ENCODE measurements around the gene WNK2.

WNK2 gene

DNA sequence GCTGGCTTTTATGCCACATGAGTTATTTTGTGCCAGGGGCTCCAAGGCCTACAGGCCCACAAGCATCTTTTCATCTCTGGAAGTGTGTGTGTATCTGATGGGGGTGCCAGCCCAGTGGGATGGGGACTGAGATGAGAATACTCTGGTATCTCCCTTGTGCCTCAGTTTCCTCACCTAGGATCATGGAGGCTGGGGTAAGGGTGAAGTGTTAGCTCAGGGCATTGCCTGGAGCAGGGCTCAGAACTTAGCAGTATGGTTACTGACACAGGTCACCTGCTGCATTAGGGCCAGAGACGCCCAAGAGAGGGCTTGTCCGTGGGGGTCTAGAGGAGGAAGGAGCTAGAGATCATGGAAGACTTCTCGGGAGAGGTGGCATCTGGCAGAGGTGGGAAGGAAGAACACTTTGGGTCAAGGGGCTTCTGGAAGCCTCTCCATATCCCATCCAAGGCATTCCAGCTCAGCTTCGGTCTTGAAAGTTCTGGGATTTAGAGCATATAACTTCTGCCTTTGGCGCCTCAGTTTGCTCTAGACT lies 742 bp upstream of the WNK2 start:
- in situ Hi-C loops (cut with HindIII; ENCODE audit: low sequenced_read_pairs) = no loop called here

GRCh38 chr9:93184432-93185265 lies 710 bp downstream of the WNK2 start:
- in situ Hi-C loops (cut with HindIII; ENCODE audit: low sequenced_read_pairs) = loop anchor here (5.0 kb wide), 1 partner anchor 108 kb away; no protein-coding TSS in a partner anchor

GRCh38 chr9:93185266-93186214 lies 1.6 kb downstream of the WNK2 start:
- in situ Hi-C loops (cut with HindIII; ENCODE audit: low sequenced_read_pairs) = loop anchor here (5.0 kb wide), 1 partner anchor 107 kb away; no protein-coding TSS in a partner anchor

DNA sequence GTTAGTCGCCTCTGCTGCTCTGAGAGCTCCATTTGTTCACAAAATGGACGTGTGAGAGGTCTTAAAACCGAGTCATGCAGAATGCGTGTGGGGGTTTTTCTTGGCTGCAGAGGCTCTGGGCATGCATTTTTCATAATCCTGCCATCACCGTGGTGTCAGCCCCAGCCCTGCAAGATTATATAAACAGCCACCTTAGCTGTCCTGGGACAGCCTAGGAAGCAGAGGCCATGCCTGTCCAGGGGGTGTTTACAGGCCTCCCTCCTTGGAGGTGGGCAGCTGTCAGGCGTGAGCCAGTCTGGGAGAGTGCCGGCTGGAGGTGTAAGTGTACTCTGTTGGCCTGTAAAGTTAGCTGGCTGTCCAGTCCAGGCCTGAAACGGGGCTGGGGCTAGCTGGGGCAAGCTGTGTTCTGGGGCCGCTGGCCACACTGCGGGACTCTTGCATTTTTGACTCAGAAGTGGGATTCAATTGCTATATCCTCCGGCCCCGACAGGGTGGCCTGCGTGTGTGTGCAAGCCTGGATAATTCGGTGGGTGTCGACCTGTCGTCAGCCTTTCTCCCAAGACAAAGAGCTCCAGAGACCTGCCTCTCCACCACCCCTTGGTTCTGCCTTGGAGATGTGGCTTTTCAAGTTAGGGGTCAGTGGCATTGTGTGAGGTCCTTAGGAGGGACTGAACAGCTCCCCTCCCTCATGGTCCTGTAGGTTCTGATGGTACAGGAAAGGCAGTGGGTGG lies 2.4 kb downstream of the WNK2 start:
- in situ Hi-C loops (cut with HindIII; ENCODE audit: low sequenced_read_pairs) = loop anchor here (5.0 kb wide), 1 partner anchor 106 kb away; no protein-coding TSS in a partner anchor

DNA sequence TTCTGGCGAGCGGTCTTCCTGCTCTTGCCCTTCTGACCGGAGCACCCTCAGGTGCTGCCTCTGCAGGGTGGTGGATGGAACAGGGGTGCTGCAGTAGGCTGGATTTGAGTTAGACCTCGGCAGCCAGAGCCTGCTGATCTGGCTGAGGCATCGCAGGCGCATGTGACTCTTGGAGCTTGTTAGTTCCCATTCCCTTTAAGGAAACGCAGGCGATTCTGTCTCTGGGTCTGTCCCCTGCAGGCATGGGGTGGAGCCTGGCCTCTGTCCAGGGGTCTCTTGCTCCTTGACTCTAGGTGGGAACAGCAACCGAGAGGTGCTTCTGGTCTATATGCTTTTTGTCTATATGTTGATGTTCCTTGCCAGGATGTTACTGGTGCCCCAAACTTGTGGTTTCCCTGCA lies 3.1 kb downstream of the WNK2 start:
- in situ Hi-C loops (cut with HindIII; ENCODE audit: low sequenced_read_pairs) = loop anchor here (5.0 kb wide), 1 partner anchor 105 kb away; no protein-coding TSS in a partner anchor

DNA sequence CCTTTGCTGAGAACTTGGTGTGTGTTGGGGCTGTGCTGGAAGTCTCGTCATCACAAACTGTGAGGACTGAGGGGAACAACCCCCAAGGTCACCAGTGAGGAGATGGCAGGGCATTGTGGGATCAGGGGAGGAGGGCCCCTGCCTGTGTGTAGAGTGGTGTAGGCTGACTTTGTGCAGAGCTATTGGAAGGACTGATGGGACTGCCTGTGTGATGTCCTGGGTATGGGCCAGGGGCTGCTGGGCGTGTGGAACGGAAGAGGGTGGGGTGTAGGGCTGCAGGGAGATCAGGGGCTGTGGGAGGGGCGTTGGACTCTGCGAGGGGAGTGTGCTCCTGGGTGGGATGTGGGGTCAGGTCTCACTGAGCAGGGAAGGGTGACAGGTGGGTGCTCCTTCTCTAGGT lies 3.6 kb downstream of the WNK2 start:
- in situ Hi-C loops (cut with HindIII; ENCODE audit: low sequenced_read_pairs) = loop anchor here (5.0 kb wide), 1 partner anchor 105 kb away; no protein-coding TSS in a partner anchor

GRCh38 chr9:93188426-93189368 lies 4.8 kb downstream of the WNK2 start:
- in situ Hi-C loops (cut with HindIII; ENCODE audit: low sequenced_read_pairs) = loop anchor here (5.0 kb wide), 1 partner anchor 104 kb away; no protein-coding TSS in a partner anchor

DNA sequence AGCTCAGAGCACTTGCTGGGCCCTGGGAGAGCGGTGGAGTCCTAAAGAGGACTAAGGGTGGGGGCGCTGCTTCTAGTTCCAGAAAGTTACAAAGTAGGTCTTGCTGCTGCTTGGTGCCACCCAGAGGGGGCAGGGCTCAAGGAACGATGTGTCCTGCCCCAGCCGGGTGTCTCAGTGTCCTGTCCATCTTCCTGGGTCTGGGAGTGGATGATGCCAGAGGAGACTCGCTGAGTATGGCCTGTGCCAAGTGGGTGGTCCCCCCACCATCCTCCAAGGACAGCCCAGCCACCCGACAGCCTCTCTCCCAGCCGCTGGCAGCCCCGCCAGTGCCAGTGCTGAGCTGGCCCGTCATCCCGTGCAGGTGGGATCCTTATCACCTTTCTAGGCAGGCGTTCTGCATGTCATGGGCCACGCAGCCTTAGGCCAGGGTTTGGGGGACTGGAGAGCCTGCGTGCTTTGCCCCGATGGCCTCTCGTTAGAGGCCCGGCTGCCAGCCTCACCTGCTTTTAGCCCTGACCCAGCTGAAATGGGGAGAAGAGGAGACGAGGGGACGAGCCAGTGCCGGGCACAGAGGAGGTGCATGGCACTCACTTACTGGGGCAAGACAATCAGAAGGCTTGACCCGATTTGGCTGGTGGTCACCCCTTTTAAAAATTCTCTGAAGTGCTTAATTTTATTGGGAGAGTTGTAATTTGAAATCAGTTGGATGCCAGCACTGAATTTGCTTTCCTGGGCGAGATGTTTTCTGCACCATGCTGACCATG lies 5.6 kb downstream of the WNK2 start:
- in situ Hi-C loops (cut with HindIII; ENCODE audit: low sequenced_read_pairs) = loop anchor here (5.0 kb wide), 3 partner anchors 37 to 103 kb away; no protein-coding TSS in a partner anchor

- in situ Hi-C loops (cut with HindIII; ENCODE audit: low sequenced_read_pairs) = loop anchor here (5.0 kb wide), 2 partner anchors 37 to 38 kb away; no protein-coding TSS in a partner anchor
These were observed 6.2 kb downstream of the WNK2 start for GRCh38 chr9:93190133-93190525.

- in situ Hi-C loops (cut with HindIII; ENCODE audit: low sequenced_read_pairs) = loop anchor here (5.0 kb wide), 2 partner anchors 36 to 39 kb away; no protein-coding TSS in a partner anchor
These were observed 6.9 kb downstream of the WNK2 start for GRCh38 chr9:93190656-93191353.

- in situ Hi-C loops (cut with HindIII; ENCODE audit: low sequenced_read_pairs) = loop anchor here (5.0 kb wide), 2 partner anchors 36 to 39 kb away; no protein-coding TSS in a partner anchor
These were observed 7.4 kb downstream of the WNK2 start for GRCh38 chr9:93191354-93191660.

DNA sequence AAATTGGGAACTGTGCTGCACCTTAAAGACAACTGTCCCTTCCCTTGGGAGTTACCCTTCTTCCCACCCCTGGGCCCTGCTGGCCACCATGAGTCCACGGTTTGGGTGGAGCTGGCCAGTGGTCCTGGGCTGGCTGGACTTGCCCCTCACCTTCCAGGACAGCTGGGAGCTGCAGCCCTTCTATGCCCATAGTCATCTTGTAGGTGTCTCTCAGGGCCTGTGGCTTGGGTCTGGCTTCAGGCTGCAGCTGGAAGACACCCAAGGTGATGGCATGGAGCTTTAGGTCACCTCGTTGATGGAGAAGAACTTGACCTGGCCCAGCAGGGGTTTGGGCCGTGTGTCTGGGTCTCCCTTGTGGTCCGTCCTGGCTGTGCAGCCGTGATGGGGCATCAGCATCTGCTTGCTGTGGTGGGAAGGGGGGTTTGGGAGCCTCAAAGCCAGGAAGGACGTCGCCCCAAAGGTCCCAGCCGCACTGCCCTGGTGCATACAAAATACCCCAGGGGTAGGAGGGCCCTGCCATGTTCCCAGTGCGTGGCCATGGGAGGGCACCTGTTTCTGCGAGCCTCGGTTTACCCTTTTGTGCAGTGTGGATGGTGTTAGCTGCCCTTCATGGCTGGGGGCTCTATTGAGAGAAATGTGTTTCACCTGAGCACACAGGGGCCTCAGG lies 8.9 kb downstream of the WNK2 start:
- in situ Hi-C loops (cut with HindIII; ENCODE audit: low sequenced_read_pairs) = loop anchor here (5.0 kb wide), 2 partner anchors 34 to 41 kb away; no protein-coding TSS in a partner anchor

- in situ Hi-C loops (cut with HindIII; ENCODE audit: low sequenced_read_pairs) = loop anchor here (5.0 kb wide), 2 partner anchors 34 to 41 kb away; no protein-coding TSS in a partner anchor
These were observed 9.7 kb downstream of the WNK2 start for GRCh38 chr9:93193388-93194220.

- in situ Hi-C loops (cut with HindIII; ENCODE audit: low sequenced_read_pairs) = loop anchor here (5.0 kb wide), 2 partner anchors 33 to 42 kb away; no protein-coding TSS in a partner anchor
These were observed 10.3 kb downstream of the WNK2 start for GRCh38 chr9:93194221-93194625.

DNA sequence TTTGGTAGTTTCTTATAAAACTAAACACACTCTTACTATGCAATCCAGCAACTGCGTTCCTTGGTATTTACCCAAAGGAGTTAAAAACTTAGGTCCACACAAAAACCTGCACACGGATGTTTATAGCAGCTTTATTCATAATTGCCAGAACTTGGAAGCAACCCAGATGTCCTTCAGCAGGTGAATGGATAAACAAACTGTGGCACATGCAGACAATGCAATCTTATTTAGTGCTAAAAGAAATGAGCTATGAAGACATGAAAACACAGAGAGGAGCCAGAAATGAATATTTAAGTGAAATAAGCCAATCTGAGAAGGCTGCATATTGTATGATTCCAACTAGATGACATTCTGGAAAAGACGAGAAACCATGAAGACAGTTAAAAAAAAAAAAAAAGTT lies 10.7 kb downstream of the WNK2 start:
- in situ Hi-C loops (cut with HindIII; ENCODE audit: low sequenced_read_pairs) = loop anchor here (5.0 kb wide), 2 partner anchors 33 to 42 kb away; no protein-coding TSS in a partner anchor

Data from endothelial cell of hepatic sinusoid (primary cell).